GM21360 (cell line): ENCODE measurements around the gene GRAP2.

ENCODE experiments used
- ATAC-seq: cut with Tn5 transposase; IDR thresholded peaks from one replicate; pipeline ENCODE4 v1.9.1; 2021; ENCODE audit warnings: mild to moderate bottlenecking, moderate library complexity; ENCODE audit not compliant: unreplicated experiment

Gene GRAP2

GRCh38 chr22:39923696-39924095 lies 22.8 kb downstream of the GRAP2 start:
- ATAC-seq: no peak

- ATAC-seq: no peak
These were observed 23.4 kb downstream of the GRAP2 start for GRCh38 chr22:39924286-39924685.

GRCh38 chr22:39925273-39925672 lies 24.4 kb downstream of the GRAP2 start:
- ATAC-seq: no peak

- ATAC-seq: no peak
These were observed 25.2 kb downstream of the GRAP2 start for GRCh38 chr22:39925909-39926679.

GRCh38 chr22:39926753-39927152 lies 25.9 kb downstream of the GRAP2 start:
- no peak for ATAC-seq

GRCh38 chr22:39927544-39927943 lies 26.7 kb downstream of the GRAP2 start:
- no peak for ATAC-seq

GRCh38 chr22:39928536-39929520 lies 27.9 kb downstream of the GRAP2 start:
- ATAC-seq: no peak

GRCh38 chr22:39931251-39931650 lies 30.4 kb downstream of the GRAP2 start:
- no peak for ATAC-seq

- no peak for ATAC-seq
These were observed 31.3 kb downstream of the GRAP2 start for GRCh38 chr22:39932166-39932565.

GRCh38 chr22:39932918-39933649 lies 32.2 kb downstream of the GRAP2 start:
- no peak for ATAC-seq

- ATAC-seq: no peak
These were observed 32.9 kb downstream of the GRAP2 start for GRCh38 chr22:39933741-39934140.

- no peak for ATAC-seq
These were observed 34.2 kb downstream of the GRAP2 start for GRCh38 chr22:39935116-39935515.

GRCh38 chr22:39935612-39936011 lies 34.7 kb downstream of the GRAP2 start:
- no peak for ATAC-seq

GRCh38 chr22:39936523-39937145 lies 35.8 kb downstream of the GRAP2 start:
- no peak for ATAC-seq

GRCh38 chr22:39937906-39938305 lies 37.0 kb downstream of the GRAP2 start:
- ATAC-seq: no peak

- no peak for ATAC-seq
These were observed 37.7 kb downstream of the GRAP2 start for GRCh38 chr22:39938509-39939111.

GRCh38 chr22:39939830-39940229 lies 38.9 kb downstream of the GRAP2 start:
- ATAC-seq: no peak

GRCh38 chr22:39940757-39941305 lies 39.9 kb downstream of the GRAP2 start:
- no peak for ATAC-seq

GRCh38 chr22:39941601-39942000 lies 40.7 kb downstream of the GRAP2 start:
- no peak for ATAC-seq
